Measurements from ENCODE around the gene ANKRD37.
"Not testable (repeated sequence)": the region's sequence is repeated elsewhere in the genome, so short reads cannot be mapped to it uniquely, and the experiment has no call there.

Gene ANKRD37

DNA sequence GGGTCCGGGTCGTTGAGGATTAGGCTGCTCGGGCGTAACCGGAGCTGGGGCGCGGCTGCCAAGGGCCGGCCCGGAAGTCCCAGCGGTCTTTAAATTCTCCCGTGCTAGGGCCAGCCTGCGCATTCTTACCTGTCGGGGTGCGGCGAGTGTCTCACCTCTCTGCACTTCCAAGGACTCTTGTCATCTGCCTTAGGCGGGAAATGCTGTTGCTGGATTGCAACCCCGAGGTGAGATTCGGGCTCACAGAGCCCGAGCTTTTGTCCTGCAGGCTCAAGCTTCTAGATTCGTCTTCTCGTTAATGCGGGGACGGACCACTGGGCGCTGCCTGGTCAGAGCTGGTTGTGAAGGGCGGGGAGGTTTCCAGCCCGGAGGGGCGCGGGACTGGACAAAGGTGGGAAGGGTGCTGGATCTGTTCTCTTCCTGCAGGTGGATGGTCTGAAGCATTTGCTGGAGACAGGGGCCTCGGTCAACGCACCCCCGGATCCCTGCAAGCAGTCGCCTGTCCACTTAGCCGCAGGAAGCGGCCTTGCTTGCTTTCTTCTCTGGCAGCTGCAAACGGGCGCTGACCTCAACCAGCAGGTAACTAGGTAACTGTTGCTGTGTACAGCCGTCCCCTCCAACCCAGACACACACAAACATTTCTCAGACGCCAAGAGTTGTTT lies at the start of gene ANKRD37:
TSS of gene ANKRD37 (plus strand) at position 118 of the 662 bp plus-strand sequence. CDS start at position 201, 83 bp downstream.
- DNase-seq, result no peak

DNA sequence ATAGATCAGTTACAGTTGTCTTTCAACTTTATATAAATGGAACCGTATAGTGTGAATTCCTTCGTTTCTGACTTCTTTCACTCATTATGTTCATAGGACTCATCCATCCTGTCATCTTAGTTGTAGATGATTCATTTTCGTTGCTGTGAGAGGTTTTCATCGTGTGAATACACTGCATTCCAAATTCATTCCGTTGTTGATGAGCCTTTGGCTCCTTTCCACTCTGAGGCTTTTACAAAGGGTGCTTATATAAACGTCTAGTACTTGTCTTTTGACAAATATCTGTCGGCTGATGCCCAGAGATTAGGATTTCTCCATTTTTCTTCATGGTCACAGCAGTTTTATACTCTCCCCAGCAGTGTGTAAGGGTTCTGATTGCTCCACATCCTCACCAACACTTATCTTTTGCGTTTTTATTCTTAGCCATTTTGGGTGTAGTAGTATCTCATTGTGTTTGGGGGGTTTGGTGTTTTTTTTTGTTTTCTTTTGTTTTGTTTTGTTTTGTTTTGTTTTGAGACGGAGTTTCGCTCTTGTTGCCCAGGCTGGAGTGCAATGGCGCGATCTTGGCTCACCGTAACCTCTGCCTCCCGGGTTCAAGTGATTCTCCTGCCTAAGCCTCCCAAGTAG lies 49.6 kb upstream of the ANKRD37 start:
- no peak for DNase-seq

- no peak for DNase-seq
These were observed 45.0 kb upstream of the ANKRD37 start for GRCh38 chr4:185351691-185352090.

DNA sequence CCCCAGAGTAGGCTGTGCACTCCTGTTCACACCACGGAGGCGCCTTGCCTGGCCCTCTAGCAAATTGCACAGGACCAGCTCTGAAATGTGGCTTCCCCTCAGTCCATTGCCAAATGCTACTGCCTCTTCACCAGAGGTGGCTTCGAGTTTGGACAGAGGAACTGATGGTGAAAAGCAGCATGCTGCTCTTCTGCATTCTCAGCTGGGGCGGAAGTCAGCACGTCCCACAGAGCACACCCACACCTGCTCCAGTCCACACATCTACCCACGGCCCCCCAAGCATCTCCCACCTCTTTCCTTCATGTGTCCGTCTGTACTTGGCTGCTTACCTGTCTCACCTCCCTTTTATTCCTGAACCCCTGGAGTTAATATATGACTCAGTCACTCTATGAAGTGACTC lies 44.4 kb upstream of the ANKRD37 start:
- no peak for DNase-seq

GRCh38 chr4:185352741-185353140 lies 43.9 kb upstream of the ANKRD37 start:
- DNase-seq, result no peak

GRCh38 chr4:185357211-185357610 lies 39.4 kb upstream of the ANKRD37 start:
- no peak for DNase-seq

GRCh38 chr4:185357733-185358440 lies 38.8 kb upstream of the ANKRD37 start:
- DNase-seq, result no peak

DNA sequence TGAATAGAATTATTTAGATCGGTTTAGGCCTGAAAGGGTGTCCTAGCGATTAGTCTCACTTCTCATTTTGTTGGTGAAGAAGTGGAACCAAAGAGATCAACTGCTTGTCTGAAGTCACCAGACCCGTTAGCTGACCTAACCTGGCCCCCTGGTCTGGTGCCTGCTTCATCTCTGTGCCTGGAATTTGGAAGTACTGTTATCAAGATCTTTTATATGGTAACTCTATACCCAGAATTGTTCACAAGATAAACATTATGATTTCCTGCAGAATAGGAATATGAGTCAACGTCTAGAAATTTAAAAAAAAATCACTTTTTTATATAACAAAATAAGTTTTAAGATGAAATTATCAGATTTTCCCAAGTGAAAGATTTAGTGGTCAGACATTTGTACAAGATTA lies 38.1 kb upstream of the ANKRD37 start:
- no peak for DNase-seq

DNA sequence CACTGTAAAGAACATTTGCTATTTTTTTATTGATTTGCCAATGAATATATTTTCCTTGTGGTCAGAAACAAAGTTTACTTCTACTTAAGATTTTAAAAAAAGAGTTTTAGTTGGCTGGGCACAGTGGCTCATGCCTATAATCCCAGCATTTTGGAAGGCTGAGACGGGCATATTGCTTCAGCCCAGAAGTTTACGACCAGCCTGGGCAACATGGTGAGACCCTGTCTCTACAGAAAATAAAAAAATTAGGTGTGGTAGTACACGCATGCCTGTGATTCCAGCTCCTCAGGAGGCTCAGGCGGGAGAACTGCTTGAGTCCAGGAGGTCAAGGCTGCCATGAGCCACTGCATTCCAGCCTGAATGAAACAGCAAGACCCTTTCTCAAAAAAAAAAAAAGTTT lies 37.7 kb upstream of the ANKRD37 start:
- no peak for DNase-seq

GRCh38 chr4:185359767-185360446 lies 36.7 kb upstream of the ANKRD37 start:
- no peak for DNase-seq

DNA sequence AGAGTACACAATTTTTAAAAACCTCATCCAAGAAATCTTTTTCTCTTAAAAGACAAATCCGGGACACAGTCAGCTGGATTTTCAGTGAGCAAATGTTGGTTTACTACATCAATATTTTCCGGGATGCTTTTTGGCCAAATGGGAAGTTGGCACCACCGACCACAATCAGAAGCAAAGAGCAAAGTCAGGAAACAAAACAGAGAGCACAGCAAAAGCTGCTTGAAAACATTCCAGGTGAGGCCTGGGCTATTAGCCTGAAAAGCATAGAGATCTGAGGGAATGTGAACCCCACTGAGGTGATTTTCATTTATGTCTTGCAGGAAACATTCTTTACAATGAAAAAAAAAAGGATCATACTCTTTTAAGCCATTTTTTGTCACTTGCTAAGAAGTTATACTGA lies 34.8 kb upstream of the ANKRD37 start:
- DNase-seq, result no peak

GRCh38 chr4:185362570-185362969 lies 34.1 kb upstream of the ANKRD37 start:
- not testable (repeated sequence) for DNase-seq

DNA sequence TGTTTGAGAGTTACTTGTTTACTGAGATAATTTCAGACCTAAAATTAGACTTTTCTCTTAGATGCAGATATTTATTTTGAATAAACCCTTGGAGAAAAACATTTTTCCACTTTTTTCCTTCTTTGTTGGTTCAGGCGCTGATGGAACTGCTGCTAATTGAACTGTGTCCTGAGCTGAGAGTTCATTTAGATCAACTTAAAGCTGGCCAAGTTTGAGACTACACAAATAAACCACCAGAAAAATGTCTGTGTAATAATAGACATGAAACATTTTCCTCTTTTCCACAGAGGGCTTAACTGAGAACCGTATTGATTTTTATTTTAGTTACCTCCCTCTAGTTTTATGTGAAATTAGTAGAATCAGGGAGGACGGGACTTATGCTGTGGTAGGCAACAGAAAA lies 33.4 kb upstream of the ANKRD37 start:
- DNase-seq, result no peak

GRCh38 chr4:185364886-185365285 lies 31.8 kb upstream of the ANKRD37 start:
- DNase-seq, result no peak

DNA sequence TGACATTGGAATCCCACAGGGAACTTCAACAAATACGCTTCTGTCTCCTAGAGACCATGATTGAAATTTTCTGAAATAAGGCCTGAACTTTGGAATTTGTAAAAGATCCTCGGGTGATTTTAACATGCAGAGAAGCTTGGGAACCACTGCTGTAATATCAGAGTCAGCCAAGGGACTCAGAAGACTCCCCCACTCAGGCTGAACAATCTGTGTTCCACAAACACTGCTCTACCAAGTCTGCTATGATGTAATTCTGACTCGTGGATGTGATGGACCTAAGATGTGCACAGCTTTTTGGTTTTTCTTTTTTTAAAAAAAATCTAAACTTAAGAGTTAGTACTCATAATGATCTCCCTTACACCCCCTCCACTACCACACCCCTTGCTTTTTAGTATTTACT lies 26.9 kb upstream of the ANKRD37 start:
- no peak for DNase-seq

- no peak for DNase-seq
These were observed 26.2 kb upstream of the ANKRD37 start for GRCh38 chr4:185370268-185370949.

DNA sequence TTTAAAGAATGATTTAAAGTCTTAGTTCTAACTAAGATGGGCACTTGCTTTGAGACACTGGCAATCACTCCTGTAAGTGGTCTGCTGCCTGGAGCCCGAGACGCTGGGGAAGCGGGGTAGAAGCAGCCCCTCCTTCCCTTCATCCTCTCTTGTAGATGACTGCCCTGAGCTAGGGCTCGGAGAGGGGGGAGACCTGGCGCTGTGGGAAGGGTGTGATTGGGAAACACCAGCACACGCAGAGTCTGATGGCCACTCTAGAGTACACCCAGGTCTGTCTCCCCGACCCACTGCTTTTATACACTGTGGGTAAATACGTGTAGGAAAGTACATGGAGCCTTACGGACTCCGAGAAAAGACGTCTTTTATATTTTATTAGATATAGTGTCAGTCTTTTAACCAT lies 24.9 kb upstream of the ANKRD37 start:
- no peak for DNase-seq

- DNase-seq, result no peak
These were observed 22.6 kb upstream of the ANKRD37 start for GRCh38 chr4:185374027-185374426.

GRCh38 chr4:185374573-185374972 lies 22.1 kb upstream of the ANKRD37 start:
- DNase-seq, result no peak

GRCh38 chr4:185378264-185378663 lies 18.4 kb upstream of the ANKRD37 start:
- no peak for DNase-seq

GRCh38 chr4:185379326-185380295 lies 17.0 kb upstream of the ANKRD37 start:
- no peak for DNase-seq

DNA sequence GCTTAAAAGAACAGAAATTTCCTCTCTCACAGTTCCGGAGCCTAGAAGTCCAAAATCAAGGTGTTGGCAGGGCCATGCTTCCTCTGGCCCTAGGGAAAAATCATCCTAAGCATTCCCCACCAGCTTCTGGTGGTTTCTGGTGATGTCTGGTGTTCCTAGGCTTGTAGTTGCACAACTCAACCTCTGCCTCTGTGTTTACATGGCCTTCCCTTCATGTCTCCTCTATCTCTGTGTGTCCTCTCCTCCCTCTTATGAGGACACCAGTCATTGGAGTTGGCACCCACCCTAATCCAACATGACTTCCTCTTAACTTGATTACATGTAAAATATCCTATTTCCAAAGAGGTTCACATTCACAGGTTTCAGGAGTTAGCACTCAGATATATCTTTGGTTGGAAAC lies 16.3 kb upstream of the ANKRD37 start:
- DNase-seq, result no peak

Data from activated gamma-delta T cell treated with Interleukin-2 at 50 U/mL for 16 hours (primary cell).